Erythroblast (primary cell): ENCODE measurements around the gene NBEA.
"Not testable (repeated sequence)": the region's sequence is repeated elsewhere in the genome, so short reads cannot be mapped to it uniquely, and the experiment has no call there.

ENCODE experiments used
- DNase-seq, 2 experiments: peaks; one replicate each; lab custom pipeline; 2025; lab: John Stamatoyannopoulos, UW
- GATA1 ChIP-seq: IDR thresholded peaks from 2 replicates; pipeline ENCODE4 v1.6.1; 2011; ENCODE audit warnings: low read depth, mild to moderate bottlenecking, control low read depth, low read length, moderate library complexity
- POLR2A ChIP-seq: IDR thresholded peaks from 2 replicates; pipeline ENCODE4 v1.6.1; 2011; ENCODE audit warnings: mild to moderate bottlenecking, low read length

NBEA gene

GRCh38 chr13:34933786-34934185, 8.3 kb upstream of the NBEA start:
- TF ChIP-seq GATA1 (no peak), POLR2A (no peak)
- DNase-seq = no peak

GRCh38 chr13:34935841-34936240, 6.2 kb upstream of the NBEA start:
- TF ChIP-seq GATA1 (no peak), POLR2A (no peak)
- DNase-seq = no peak

- TF ChIP-seq GATA1 = no peak
- no peak for TF ChIP-seq POLR2A
Observed at GRCh38 chr13:34939771-34940170, 2.3 kb upstream of the NBEA start.

GRCh38 chr13:34941436-34941834, 635 bp upstream of the NBEA start:
- no peak for DNase-seq
- no peak for TF ChIP-seq GATA1
- no peak for TF ChIP-seq POLR2A

More at GRCh38 chr13:34939771-34940170, 2.3 kb upstream of the NBEA start:
- no peak for DNase-seq

- DNase-seq = no peak
- no peak for TF ChIP-seq POLR2A
- TF ChIP-seq GATA1 = no peak
Observed at GRCh38 chr13:34942732-34943435, 814 bp downstream of the NBEA start.

- no peak for DNase-seq
- TF ChIP-seq POLR2A (no peak), GATA1 (no peak)
Observed at GRCh38 chr13:34943436-34944273, 1.6 kb downstream of the NBEA start.

- no peak for TF ChIP-seq POLR2A
- no peak for TF ChIP-seq GATA1
- no peak for DNase-seq
Observed at GRCh38 chr13:34944274-34944634, 2.2 kb downstream of the NBEA start.

GRCh38 chr13:34944751-34945150, 2.7 kb downstream of the NBEA start:
- no peak for DNase-seq
- TF ChIP-seq GATA1 = no peak
- no peak for TF ChIP-seq POLR2A

GRCh38 chr13:34951528-34951927, 9.5 kb downstream of the NBEA start:
- no peak for DNase-seq
- TF ChIP-seq POLR2A (no peak), GATA1 (no peak)

GRCh38 chr13:34959489-34959888, 17.4 kb downstream of the NBEA start:
- TF ChIP-seq GATA1 (no peak), POLR2A (no peak)
- no peak for DNase-seq

GRCh38 chr13:34964558-34964957, 22.5 kb downstream of the NBEA start:
- DNase-seq = no peak
- TF ChIP-seq POLR2A = no peak
- no peak for TF ChIP-seq GATA1

GRCh38 chr13:34967851-34968562, 25.9 kb downstream of the NBEA start:
- DNase-seq = no peak
- no peak for TF ChIP-seq POLR2A
- no peak for TF ChIP-seq GATA1

GRCh38 chr13:34969539-34969938, 27.5 kb downstream of the NBEA start:
- DNase-seq = not testable (repeated sequence)

GRCh38 chr13:34970961-34971360, 28.9 kb downstream of the NBEA start:
- no peak for DNase-seq
- TF ChIP-seq GATA1 = no peak
- no peak for TF ChIP-seq POLR2A
